ENCODE results near the gene WT1.
"Not testable (repeated sequence)": the region's sequence is repeated elsewhere in the genome, so short reads cannot be mapped to it uniquely, and the experiment has no call there.

WT1 gene

DNA sequence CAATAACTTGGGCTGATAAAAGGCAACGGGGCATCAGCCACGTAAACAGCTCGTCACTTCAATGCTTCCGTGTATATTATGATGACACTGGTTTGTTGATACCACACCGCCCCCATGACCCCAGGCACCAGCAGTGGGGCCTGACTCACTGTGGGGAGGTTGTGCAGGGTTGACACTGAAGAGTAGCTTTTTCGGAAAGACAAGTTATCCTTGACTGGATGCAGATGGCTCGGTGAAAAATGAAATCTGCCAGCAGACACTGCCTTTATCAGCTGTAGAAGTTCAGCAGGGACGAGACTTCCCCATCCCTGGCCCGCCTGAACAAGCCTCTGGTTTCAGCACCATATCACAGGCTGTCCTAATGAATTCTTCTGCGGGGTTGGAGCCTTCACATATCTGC lies 55.6 kb downstream of the WT1 start:
- Histone ChIP-seq H3K4me2 (ENCODE audit: low read length) (no peak overlapping the region), H3K36me3 (replicated peaks; ENCODE audit: low read depth, low read length) (no peaks in the 10 kb centered on the region), H3K9ac (ENCODE audit: low read length) (no peak overlapping the region), H3K27me3 (ENCODE audit: low read depth, low read length) (0 out of 2 replicates have a peak, but pooled peaks cover 8% of the 10 kb centered on the region), H3K9me3 (ENCODE audit: insufficient read depth, low read length) (no peaks in the 10 kb centered on the region), H3K4me3 (ENCODE audit: low read length) (no peak overlapping the region), H3K27ac (ENCODE audit: low read length) (no peak overlapping the region), H3K79me2 (ENCODE audit: low read length) (no peaks in the 10 kb centered on the region), H4K20me1 (ENCODE audit: insufficient read depth, low read length) (no peaks in the 10 kb centered on the region), H3K4me1 (ENCODE audit: low read length) (no peaks in the 10 kb centered on the region), H2AFZ (ENCODE audit: low read depth, low read length) (no peak overlapping the region)
- no peak for TF ChIP-seq EZH2phosphoT487 (IDR thresholded peaks at IDR 0.05; ENCODE audit: low read depth)
- TF ChIP-seq, protein P1, sequence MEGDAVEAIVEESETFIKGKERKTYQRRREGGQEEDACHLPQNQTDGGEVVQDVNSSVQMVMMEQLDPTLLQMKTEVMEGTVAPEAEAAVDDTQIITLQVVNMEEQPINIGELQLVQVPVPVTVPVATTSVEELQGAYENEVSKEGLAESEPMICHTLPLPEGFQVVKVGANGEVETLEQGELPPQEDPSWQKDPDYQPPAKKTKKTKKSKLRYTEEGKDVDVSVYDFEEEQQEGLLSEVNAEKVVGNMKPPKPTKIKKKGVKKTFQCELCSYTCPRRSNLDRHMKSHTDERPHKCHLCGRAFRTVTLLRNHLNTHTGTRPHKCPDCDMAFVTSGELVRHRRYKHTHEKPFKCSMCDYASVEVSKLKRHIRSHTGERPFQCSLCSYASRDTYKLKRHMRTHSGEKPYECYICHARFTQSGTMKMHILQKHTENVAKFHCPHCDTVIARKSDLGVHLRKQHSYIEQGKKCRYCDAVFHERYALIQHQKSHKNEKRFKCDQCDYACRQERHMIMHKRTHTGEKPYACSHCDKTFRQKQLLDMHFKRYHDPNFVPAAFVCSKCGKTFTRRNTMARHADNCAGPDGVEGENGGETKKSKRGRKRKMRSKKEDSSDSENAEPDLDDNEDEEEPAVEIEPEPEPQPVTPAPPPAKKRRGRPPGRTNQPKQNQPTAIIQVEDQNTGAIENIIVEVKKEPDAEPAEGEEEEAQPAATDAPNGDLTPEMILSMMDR (IDR thresholded peaks at IDR 0.05; ENCODE audit: low read depth, low read length): no peak

DNA sequence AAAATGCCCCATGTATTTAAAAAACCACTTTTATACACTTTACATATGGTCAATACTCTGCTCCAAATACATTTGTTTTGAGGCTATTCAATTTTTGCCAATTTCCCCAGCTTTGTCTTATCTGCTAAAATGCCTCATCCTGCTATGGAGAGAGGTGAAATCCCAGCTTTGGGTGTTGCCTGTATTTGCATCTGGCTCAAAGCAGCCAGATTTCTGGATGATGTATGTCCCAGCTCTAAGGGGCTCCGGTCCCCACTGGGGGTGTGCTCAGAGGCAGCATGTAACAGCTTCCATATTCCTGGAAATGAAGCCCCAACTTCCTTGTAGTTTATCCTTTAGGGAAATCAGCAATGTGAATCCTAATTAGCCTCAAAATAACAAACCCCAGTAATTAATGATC lies 59.5 kb downstream of the WT1 start:
- Histone ChIP-seq H3K4me3 (ENCODE audit: low read length) (no peak overlapping the region), H3K9me3 (ENCODE audit: insufficient read depth, low read length) (no peaks in the 10 kb centered on the region), H3K79me2 (ENCODE audit: low read length) (no peaks in the 10 kb centered on the region)

DNA sequence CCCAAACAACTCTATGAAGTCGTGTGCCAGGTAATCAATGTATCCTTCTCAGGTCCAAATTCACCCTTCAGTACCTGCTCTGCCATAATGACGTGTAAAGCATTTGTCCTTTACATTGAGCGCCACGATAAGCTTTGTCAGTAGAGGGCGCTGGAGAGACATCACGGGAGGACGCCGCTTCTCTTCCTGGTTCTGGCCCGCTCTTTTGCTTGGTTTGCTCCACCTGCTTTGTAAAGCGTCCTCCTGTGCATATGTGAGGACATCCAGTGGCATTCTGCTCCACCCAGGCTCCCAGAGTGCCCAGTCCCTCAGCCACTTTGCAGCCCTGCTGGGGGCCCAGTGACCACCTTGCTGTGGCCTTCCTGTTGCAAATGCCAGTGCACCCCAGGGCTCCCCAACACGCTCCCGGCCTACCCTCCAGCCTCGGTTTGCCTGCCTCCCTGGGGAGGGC lies 61.1 kb downstream of the WT1 start:
- no peaks in the 10 kb centered on the region for H3K27me3 ChIP-seq (ENCODE audit: low read depth, low read length)
- H3K36me3 ChIP-seq (replicated peaks; ENCODE audit: low read depth, low read length): no peaks in the 10 kb centered on the region
- peak overlapping the region; percentile 58 for H2AFZ ChIP-seq (ENCODE audit: low read depth, low read length)
- TF ChIP-seq, protein P1 (IDR thresholded peaks at IDR 0.05; ENCODE audit: low read depth, low read length): peak; percentile 70
- TF ChIP-seq EZH2phosphoT487 (IDR thresholded peaks at IDR 0.05; ENCODE audit: low read depth): no peak
- H4K20me1 ChIP-seq (ENCODE audit: insufficient read depth, low read length): no peaks in the 10 kb centered on the region
- no peak overlapping the region for H3K9ac ChIP-seq (ENCODE audit: low read length)
- peak overlapping the region; percentile 25; the same call in 1 of the 2 replicates for H3K4me2 ChIP-seq (ENCODE audit: low read length)
- H3K79me2 ChIP-seq (ENCODE audit: low read length): no peaks in the 10 kb centered on the region
- H3K4me1 ChIP-seq (ENCODE audit: low read length): no peaks in the 10 kb centered on the region
- no peak overlapping the region for H3K4me3 ChIP-seq (ENCODE audit: low read length)
- no peak overlapping the region for H3K27ac ChIP-seq (ENCODE audit: low read length)
- H3K9me3 ChIP-seq (ENCODE audit: insufficient read depth, low read length): no peaks in the 10 kb centered on the region

More for the DNA sequence above, 59.5 kb downstream of the WT1 start:
- Histone ChIP-seq H3K9ac (ENCODE audit: low read length) (no peak overlapping the region), H3K4me2 (ENCODE audit: low read length) (no peak overlapping the region), H3K36me3 (replicated peaks; ENCODE audit: low read depth, low read length) (no peaks in the 10 kb centered on the region), H3K27me3 (ENCODE audit: low read depth, low read length) (no peaks in the 10 kb centered on the region), H2AFZ (ENCODE audit: low read depth, low read length) (no peak overlapping the region), H3K4me1 (ENCODE audit: low read length) (no peaks in the 10 kb centered on the region), H4K20me1 (ENCODE audit: insufficient read depth, low read length) (no peaks in the 10 kb centered on the region), H3K27ac (ENCODE audit: low read length) (no peak overlapping the region)
- TF ChIP-seq, protein P1 (IDR thresholded peaks at IDR 0.05; ENCODE audit: low read depth, low read length): no peak
- no peak for TF ChIP-seq EZH2phosphoT487 (IDR thresholded peaks at IDR 0.05; ENCODE audit: low read depth)

DNA sequence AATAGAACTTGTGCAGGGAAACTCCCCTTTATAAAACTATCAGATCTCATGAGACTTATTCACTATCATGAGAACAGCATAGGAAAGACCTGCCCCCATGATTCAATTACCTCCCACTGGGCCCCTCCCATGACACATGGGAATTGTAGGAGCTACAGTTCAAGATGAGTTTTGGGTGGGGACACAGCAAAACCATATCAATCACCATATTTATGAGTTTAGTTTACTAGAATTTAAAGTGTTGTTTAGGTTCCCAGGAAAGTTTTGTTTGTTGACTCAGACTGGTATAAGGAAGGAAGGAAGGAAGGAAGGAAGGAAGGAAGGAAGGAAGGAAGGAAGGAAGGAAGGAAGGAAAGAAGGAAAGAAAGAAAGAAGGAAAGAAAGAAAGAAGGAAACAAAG lies 65.4 kb downstream of the WT1 start:
- not testable (repeated sequence) for H2AFZ ChIP-seq (ENCODE audit: low read depth, low read length); H4K20me1 ChIP-seq (ENCODE audit: insufficient read depth, low read length); H3K4me1 ChIP-seq (ENCODE audit: low read length); H3K36me3 ChIP-seq (replicated peaks; ENCODE audit: low read depth, low read length); H3K27me3 ChIP-seq (ENCODE audit: low read depth, low read length); H3K9me3 ChIP-seq (ENCODE audit: insufficient read depth, low read length); H3K9ac ChIP-seq (ENCODE audit: low read length); H3K4me2 ChIP-seq (ENCODE audit: low read length); H3K79me2 ChIP-seq (ENCODE audit: low read length); H3K27ac ChIP-seq (ENCODE audit: low read length); H3K4me3 ChIP-seq (ENCODE audit: low read length)

DNA sequence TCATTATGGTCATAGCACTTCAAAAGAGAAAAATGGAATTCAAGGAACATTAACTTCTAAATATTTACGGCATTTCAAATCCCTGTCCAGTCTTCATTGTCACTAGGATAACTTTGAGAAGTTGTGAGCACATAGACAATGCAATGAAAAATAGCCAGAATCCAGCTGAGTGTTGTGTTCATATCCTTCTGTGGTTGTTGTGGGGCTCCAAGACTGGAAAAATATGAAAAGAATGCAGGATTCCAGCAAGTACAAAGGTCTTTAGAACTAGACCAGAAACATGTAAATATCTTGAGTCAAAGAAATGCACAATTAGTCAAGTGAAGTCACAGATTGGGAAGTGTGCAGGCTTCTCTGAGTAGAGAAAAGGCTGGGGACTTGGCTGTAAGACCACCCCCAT lies 68.7 kb downstream of the WT1 start:
- H4K20me1 ChIP-seq (ENCODE audit: insufficient read depth, low read length): no peaks in the 10 kb centered on the region
- H3K9me3 ChIP-seq (ENCODE audit: insufficient read depth, low read length): peaks cover 9% of the 10 kb centered on the region; the same call in 1 of the 2 replicates

More for the DNA sequence above, 68.7 kb downstream of the WT1 start:
- Histone ChIP-seq H3K4me3 (ENCODE audit: low read length) (no peak overlapping the region), H3K27me3 (ENCODE audit: low read depth, low read length) (no peaks in the 10 kb centered on the region), H3K4me1 (ENCODE audit: low read length) (no peaks in the 10 kb centered on the region), H3K27ac (ENCODE audit: low read length) (no peak overlapping the region), H3K79me2 (ENCODE audit: low read length) (no peaks in the 10 kb centered on the region), H3K4me2 (ENCODE audit: low read length) (no peak overlapping the region), H3K9ac (ENCODE audit: low read length) (no peak overlapping the region), H2AFZ (ENCODE audit: low read depth, low read length) (no peak overlapping the region), H3K36me3 (replicated peaks; ENCODE audit: low read depth, low read length) (no peaks in the 10 kb centered on the region)
- no peak for TF ChIP-seq EZH2phosphoT487 (IDR thresholded peaks at IDR 0.05; ENCODE audit: low read depth)
- TF ChIP-seq, protein P1 (IDR thresholded peaks at IDR 0.05; ENCODE audit: low read depth, low read length): no peak

Data from OCI-LY3 (cell line).